ENCODE results near the gene PALD1. TPM values are rescaled to one million over a fixed set of nuclear protein-coding genes. Genes with fewer than 3 reads are reported as not detected.

Gene PALD1
- total and polyA plus RNA-seq, 2 of the 4 experiments (the other 2 are of a cell fraction): 0.12 to 0.18 TPM

GRCh38 chr10:70481105-70481504 lies 2.5 kb downstream of the PALD1 start:
- H4K91ac ChIP-seq (ENCODE audit: insufficient read depth, low read depth, low read length): no peak overlapping the region
- no peak overlapping the region for H2BK120ac ChIP-seq (ENCODE audit: low read depth, low read length)
- no peak overlapping the region for H4K5ac ChIP-seq (ENCODE audit: low read depth, low read length)
- no CpG with 5 or more reads among the region's 9 CpGs for WGBS, 2 experiments (ENCODE audit: extremely low coverage in 2 of 2, insufficient read length in 1 of 2)
- no peaks in the 10 kb centered on the region for H3K9me3 ChIP-seq (ENCODE audit: control insufficient read depth, insufficient read depth, low read length)
- no peak overlapping the region for H3K4ac ChIP-seq (ENCODE audit: low read depth, low read length)
- H2AFZ ChIP-seq (replicated peaks; ENCODE audit: low read length, poor library complexity): no peak overlapping the region
- H2AK5ac ChIP-seq (ENCODE audit: low read depth, low read length): no peak overlapping the region
- H4K20me1 ChIP-seq (ENCODE audit: insufficient read depth, low read length): no peaks in the 10 kb centered on the region
- no TSS peak for BruUV-seq (replicated peaks)
- H3K56ac ChIP-seq (ENCODE audit: extremely low read depth, insufficient read depth, low read length): no peak overlapping the region
- no peak overlapping the region for H2AK9ac ChIP-seq (replicated peaks; ENCODE audit: low read depth, low read length, poor library complexity)
- POLR2A ChIA-PET (ENCODE audit: unreplicated experiment): no interaction called here
- no peaks in the 10 kb centered on the region for H3K4me1 ChIP-seq (ENCODE audit: control insufficient read depth, insufficient read depth, low read length)
- no peak overlapping the region for H3K18ac ChIP-seq (ENCODE audit: low read depth, low read length)
- H4K8ac ChIP-seq (ENCODE audit: low read depth in 2 of 2, low read length in 2 of 2): no peak overlapping the region
- CTCF ChIA-PET: no interaction called here
- no peak overlapping the region for H3K4me3 ChIP-seq (ENCODE audit: insufficient read depth, low read depth, low read length)
- no peak overlapping the region for H2BK5ac ChIP-seq (ENCODE audit: low read depth, low read length, poor library complexity, severe bottlenecking)
- no peaks in the 10 kb centered on the region for H3K79me1 ChIP-seq (ENCODE audit: low read depth in 1 of 2, low read length in 2 of 2)
- H3K4me2 ChIP-seq (ENCODE audit: low read depth, low read length): no peak overlapping the region
- H3K9me1 ChIP-seq (ENCODE audit: insufficient read depth, low read length): no peaks in the 10 kb centered on the region
- ATAC-seq (ENCODE audit: low read depth) (no peak), DNase-seq (no peak)
- no peak overlapping the region for H3K9ac ChIP-seq (ENCODE audit: low read depth, low read length)
- H2BK20ac ChIP-seq (ENCODE audit: low read depth, low read length): no peak overlapping the region
- peaks cover 69% of the 10 kb centered on the region for H3K27me3 ChIP-seq (ENCODE audit: control insufficient read depth, insufficient read depth, low read length)
- H3K36me3 ChIP-seq (ENCODE audit: control insufficient read depth, insufficient read depth, low read length): no peaks in the 10 kb centered on the region
- no peak for TF ChIP-seq MAFK (IDR thresholded peaks at IDR 0.05; ENCODE audit: low read depth, low read length)
- no peak for TF ChIP-seq CEBPB (IDR thresholded peaks at IDR 0.05; ENCODE audit: low read depth, low read length)
- TF ChIP-seq RFX5 (IDR thresholded peaks at IDR 0.05; ENCODE audit: low read depth, low read length): no peak
- TF ChIP-seq MAZ (IDR thresholded peaks at IDR 0.05; ENCODE audit: borderline replicate concordance, low read depth, low read length): no peak
- no peak for TF ChIP-seq ELK1 (IDR thresholded peaks at IDR 0.05; ENCODE audit: borderline replicate concordance, low read depth, low read length)
- TF ChIP-seq CHD1 (IDR thresholded peaks at IDR 0.05; ENCODE audit: low read depth, low read length): no peak
- no peak overlapping the region for H3K14ac ChIP-seq (replicated peaks; ENCODE audit: low read depth, low read length)
- no peak overlapping the region for H2BK15ac ChIP-seq (ENCODE audit: low read depth, low read length)
- no peak overlapping the region for H3K23ac ChIP-seq (ENCODE audit: low read depth, low read length)
- no peak overlapping the region for H3K27ac ChIP-seq (ENCODE audit: insufficient read depth, low read length)
- intact Hi-C loops (cut with micrococcal nuclease): no loop called here
- in situ Hi-C loops (cut with MboI; ENCODE audit: low sequenced_read_pairs): no loop called here
- dilution Hi-C loops (cut with HindIII; ENCODE audit: low sequenced_read_pairs, unreplicated experiment): no loop called here

Data from IMR-90 (cell line).